Osteoblast (primary cell): ENCODE measurements around the gene BMP10. TPM values are rescaled to one million over a fixed set of nuclear protein-coding genes. Genes with fewer than 3 reads are reported as not detected.

Source experiments
- DNase-seq: peaks from one replicate; pipeline ENCODE4 v3.0.0; 2011; ENCODE audit warnings: low spot score, mixed read lengths; ENCODE audit not compliant: insufficient read length; ENCODE audit errors: missing footprints
- H2AFZ ChIP-seq: 2 replicates; pipeline ENCODE4 v1.6.0; 2011; ENCODE audit warnings: mild to moderate bottlenecking, low read length
- H3K27ac ChIP-seq: 2 replicates; pipeline ENCODE4 v1.5.1; 2011; ENCODE audit warnings: mild to moderate bottlenecking, low read depth, low read length, moderate library complexity
- H3K27me3 ChIP-seq: 2 replicates; pipeline ENCODE4 v1.6.0; 2012; ENCODE audit warnings: mild to moderate bottlenecking, control low read depth, inconsistent platforms, low read length, moderate library complexity; ENCODE audit not compliant: insufficient read depth
- H3K36me3 ChIP-seq: 2 replicates; pipeline ENCODE4 v1.5.1; 2011; ENCODE audit warnings: mild to moderate bottlenecking, low read length, control low read depth, moderate library complexity; ENCODE audit not compliant: insufficient read depth
- H3K4me1 ChIP-seq: 2 replicates; pipeline ENCODE4 v1.5.1; 2011; ENCODE audit warnings: mild to moderate bottlenecking, low read length, control low read depth, moderate library complexity; ENCODE audit not compliant: insufficient read depth
- H3K4me2 ChIP-seq: 2 replicates; pipeline ENCODE4 v1.6.0; 2011; ENCODE audit warnings: mild to moderate bottlenecking, low read length; ENCODE audit not compliant: insufficient read depth
- H3K4me3 ChIP-seq: fragments of 200-600 bp; sonication (generic); 3 replicates; pipeline ENCODE4 v1.5.1; 2012; ENCODE audit warnings: mild to moderate bottlenecking, low read length, inconsistent platforms; ENCODE audit not compliant: insufficient read depth
- H3K79me2 ChIP-seq: 2 replicates; pipeline ENCODE4 v1.6.0; 2012; ENCODE audit warnings: mild to moderate bottlenecking, low read length, control low read depth, inconsistent platforms; ENCODE audit not compliant: insufficient read depth
- H3K9me3 ChIP-seq: 2 replicates; pipeline ENCODE4 v1.5.1; 2011; ENCODE audit warnings: low read depth, low read length, control low read depth
- H4K20me1 ChIP-seq: 2 replicates; pipeline ENCODE4 v1.6.0; 2012; ENCODE audit warnings: mild to moderate bottlenecking, low read length, control low read depth; ENCODE audit not compliant: insufficient read depth
- total RNA-seq: library from RNA; depleted of rRNA; stranded (reverse); fragments of >200 nt; gene quantifications from 2 replicates; pipeline ENCODE4 v1.2.3, GENCODE V29; 2012
- TF ChIP-seq, protein P1 (sequence below): IDR thresholded peaks from 2 replicates; pipeline ENCODE4 v1.5.1; 2011; ENCODE audit warnings: mild to moderate bottlenecking, low read depth, low read length, moderate library complexity; ENCODE audit errors: extremely low read depth

The BMP10 gene
- total RNA-seq, 1 donor, result not detected

DNA sequence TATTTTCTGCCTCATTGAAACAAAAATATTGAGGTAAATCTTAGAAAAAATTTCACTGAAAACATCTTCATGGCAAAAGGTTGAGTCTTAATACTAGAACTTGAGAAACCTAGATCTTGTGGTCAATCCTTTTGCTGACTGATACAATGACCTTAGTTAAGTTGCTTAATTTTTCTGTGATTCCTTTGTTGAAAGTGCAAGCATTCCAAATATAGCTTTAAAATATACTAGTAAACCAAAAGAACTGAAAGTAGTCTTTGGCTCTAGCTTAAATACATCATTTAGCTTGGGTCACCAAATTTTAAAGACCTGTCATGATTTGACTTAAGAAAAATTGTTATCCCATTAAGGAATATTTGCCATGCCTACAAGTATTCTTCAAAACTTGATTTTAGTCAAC, 16.7 kb downstream of the BMP10 start:
- Histone ChIP-seq H3K9me3 (no peaks in the 10 kb centered on the region), H3K79me2 (no peaks in the 10 kb centered on the region), H3K4me1 (no peaks in the 10 kb centered on the region), H2AFZ (no peak overlapping the region), H3K4me3 (no peak overlapping the region), H3K27ac (no peak overlapping the region), H4K20me1 (no peaks in the 10 kb centered on the region), H3K4me2 (no peak overlapping the region), H3K36me3 (no peaks in the 10 kb centered on the region), H3K27me3 (peaks cover 44% of the 10 kb centered on the region)
- TF ChIP-seq, protein P1, sequence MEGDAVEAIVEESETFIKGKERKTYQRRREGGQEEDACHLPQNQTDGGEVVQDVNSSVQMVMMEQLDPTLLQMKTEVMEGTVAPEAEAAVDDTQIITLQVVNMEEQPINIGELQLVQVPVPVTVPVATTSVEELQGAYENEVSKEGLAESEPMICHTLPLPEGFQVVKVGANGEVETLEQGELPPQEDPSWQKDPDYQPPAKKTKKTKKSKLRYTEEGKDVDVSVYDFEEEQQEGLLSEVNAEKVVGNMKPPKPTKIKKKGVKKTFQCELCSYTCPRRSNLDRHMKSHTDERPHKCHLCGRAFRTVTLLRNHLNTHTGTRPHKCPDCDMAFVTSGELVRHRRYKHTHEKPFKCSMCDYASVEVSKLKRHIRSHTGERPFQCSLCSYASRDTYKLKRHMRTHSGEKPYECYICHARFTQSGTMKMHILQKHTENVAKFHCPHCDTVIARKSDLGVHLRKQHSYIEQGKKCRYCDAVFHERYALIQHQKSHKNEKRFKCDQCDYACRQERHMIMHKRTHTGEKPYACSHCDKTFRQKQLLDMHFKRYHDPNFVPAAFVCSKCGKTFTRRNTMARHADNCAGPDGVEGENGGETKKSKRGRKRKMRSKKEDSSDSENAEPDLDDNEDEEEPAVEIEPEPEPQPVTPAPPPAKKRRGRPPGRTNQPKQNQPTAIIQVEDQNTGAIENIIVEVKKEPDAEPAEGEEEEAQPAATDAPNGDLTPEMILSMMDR, result no peak
- no peak for DNase-seq

GRCh38 chr2:68853915-68854314, 17.3 kb downstream of the BMP10 start:
- Histone ChIP-seq H3K4me1 (no peaks in the 10 kb centered on the region), H3K4me3 (no peak overlapping the region), H3K4me2 (no peak overlapping the region), H3K79me2 (no peaks in the 10 kb centered on the region), H2AFZ (no peak overlapping the region), H3K27ac (no peak overlapping the region), H3K36me3 (no peaks in the 10 kb centered on the region), H3K27me3 (peaks cover 41% of the 10 kb centered on the region), H4K20me1 (no peaks in the 10 kb centered on the region), H3K9me3 (no peaks in the 10 kb centered on the region)
- TF ChIP-seq, protein P1, result no peak
- no peak for DNase-seq

- Histone ChIP-seq H3K79me2 (no peaks in the 10 kb centered on the region), H3K9me3 (no peaks in the 10 kb centered on the region), H2AFZ (no peak overlapping the region), H3K4me3 (no peak overlapping the region), H4K20me1 (no peaks in the 10 kb centered on the region), H3K27ac (no peak overlapping the region), H3K36me3 (no peaks in the 10 kb centered on the region), H3K4me1 (no peaks in the 10 kb centered on the region), H3K27me3 (peaks cover 41% of the 10 kb centered on the region), H3K4me2 (no peak overlapping the region)
- DNase-seq, result no peak
- TF ChIP-seq, protein P1, result no peak
Measured at GRCh38 chr2:68853035-68853434, 18.2 kb downstream of the BMP10 start.

DNA sequence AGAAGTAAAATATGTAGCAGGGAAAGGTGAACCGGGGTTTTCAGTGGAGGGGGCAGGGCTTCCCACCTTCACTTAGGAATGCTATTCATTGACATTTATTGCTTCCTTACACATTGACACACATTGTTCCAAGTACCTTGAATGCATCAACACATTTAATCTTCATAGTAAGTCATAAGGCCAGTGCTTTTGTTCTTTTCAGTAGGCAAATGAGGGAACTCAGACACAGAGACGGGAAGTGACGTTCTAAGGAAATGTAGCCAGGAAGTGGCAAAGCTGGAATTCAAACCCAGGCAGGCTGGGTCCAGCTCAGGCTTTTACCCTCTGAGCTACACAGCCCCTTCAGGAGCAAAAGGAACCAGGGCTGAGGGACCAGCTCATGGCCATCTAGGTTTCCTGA, 20.7 kb downstream of the BMP10 start:
- no peak overlapping the region for H3K4me2 ChIP-seq
- no peak for DNase-seq
- no peaks in the 10 kb centered on the region for H3K79me2 ChIP-seq
- H3K4me1 ChIP-seq, result no peaks in the 10 kb centered on the region
- H3K36me3 ChIP-seq, result no peaks in the 10 kb centered on the region
- no peaks in the 10 kb centered on the region for H3K9me3 ChIP-seq
- no peak overlapping the region for H3K27ac ChIP-seq
- H3K27me3 ChIP-seq, result peaks cover 43% of the 10 kb centered on the region
- no peak overlapping the region for H2AFZ ChIP-seq
- TF ChIP-seq, protein P1, result no peak
- no peaks in the 10 kb centered on the region for H4K20me1 ChIP-seq
- no peak overlapping the region for H3K4me3 ChIP-seq
